Upper lobe of left lung (tissue), 4 donors: ENCODE results near the gene MGST2.
A peak's percentile ranks its signal among the peaks of the same experiment; 100 is the strongest.

ENCODE experiments used
- POLR2AphosphoS5 ChIP-seq, 2 donors: sonication (generic); formaldehyde crosslinking; IDR thresholded peaks; one replicate each; pipeline ENCODE4 v1.5.1; 2017; ENCODE audit warnings: antibody characterized with exemption in 2 of 2
- TF ChIP-seq, protein P1 (sequence below), 6 experiments: fragments of 450-650 bp in 4 of 6; fragments of 200-600 bp in 2 of 6; sonication (generic) in 2 of 6; IDR thresholded peaks; one replicate each; pipeline ENCODE4 v1.5.1; 2016 to 2019; ENCODE audit warnings: antibody characterized with exemption in 6 of 6

GRCh38 chr4:139651282-139652194, 14.1 kb upstream of the MGST2 start:
- TF ChIP-seq, protein P1, sequence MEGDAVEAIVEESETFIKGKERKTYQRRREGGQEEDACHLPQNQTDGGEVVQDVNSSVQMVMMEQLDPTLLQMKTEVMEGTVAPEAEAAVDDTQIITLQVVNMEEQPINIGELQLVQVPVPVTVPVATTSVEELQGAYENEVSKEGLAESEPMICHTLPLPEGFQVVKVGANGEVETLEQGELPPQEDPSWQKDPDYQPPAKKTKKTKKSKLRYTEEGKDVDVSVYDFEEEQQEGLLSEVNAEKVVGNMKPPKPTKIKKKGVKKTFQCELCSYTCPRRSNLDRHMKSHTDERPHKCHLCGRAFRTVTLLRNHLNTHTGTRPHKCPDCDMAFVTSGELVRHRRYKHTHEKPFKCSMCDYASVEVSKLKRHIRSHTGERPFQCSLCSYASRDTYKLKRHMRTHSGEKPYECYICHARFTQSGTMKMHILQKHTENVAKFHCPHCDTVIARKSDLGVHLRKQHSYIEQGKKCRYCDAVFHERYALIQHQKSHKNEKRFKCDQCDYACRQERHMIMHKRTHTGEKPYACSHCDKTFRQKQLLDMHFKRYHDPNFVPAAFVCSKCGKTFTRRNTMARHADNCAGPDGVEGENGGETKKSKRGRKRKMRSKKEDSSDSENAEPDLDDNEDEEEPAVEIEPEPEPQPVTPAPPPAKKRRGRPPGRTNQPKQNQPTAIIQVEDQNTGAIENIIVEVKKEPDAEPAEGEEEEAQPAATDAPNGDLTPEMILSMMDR (IDR thresholded peaks at IDR 0.05): peak; percentile 79 to 89 (median 83)
- no peak for TF ChIP-seq POLR2AphosphoS5 (IDR thresholded peaks at IDR 0.05)
